ENCODE data around the gene AP1M1.

DNA sequence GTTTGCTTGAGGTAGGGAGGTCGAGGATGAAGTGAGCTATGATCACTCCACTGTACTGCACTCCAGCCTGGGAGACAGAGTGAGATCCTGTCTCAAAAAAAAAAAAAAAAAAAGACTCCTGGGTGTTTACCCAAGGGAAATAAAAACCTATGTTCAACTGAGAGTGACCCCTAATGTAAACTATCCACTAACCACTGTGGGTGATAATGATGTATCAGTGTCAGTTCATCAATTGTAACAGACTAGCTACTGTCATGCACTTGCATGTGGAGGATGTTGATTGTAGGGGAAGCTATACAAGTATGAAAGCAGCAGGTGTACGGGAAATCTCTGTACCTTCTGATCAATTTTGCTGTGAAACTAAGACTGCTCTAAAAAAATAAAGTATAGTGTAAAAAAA is 21.8 kb upstream of the AP1M1 start:
- TF ChIP-seq, protein P1, sequence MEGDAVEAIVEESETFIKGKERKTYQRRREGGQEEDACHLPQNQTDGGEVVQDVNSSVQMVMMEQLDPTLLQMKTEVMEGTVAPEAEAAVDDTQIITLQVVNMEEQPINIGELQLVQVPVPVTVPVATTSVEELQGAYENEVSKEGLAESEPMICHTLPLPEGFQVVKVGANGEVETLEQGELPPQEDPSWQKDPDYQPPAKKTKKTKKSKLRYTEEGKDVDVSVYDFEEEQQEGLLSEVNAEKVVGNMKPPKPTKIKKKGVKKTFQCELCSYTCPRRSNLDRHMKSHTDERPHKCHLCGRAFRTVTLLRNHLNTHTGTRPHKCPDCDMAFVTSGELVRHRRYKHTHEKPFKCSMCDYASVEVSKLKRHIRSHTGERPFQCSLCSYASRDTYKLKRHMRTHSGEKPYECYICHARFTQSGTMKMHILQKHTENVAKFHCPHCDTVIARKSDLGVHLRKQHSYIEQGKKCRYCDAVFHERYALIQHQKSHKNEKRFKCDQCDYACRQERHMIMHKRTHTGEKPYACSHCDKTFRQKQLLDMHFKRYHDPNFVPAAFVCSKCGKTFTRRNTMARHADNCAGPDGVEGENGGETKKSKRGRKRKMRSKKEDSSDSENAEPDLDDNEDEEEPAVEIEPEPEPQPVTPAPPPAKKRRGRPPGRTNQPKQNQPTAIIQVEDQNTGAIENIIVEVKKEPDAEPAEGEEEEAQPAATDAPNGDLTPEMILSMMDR (IDR thresholded peaks at IDR 0.05) = no peak
- no peak for TF ChIP-seq POLR2A (IDR thresholded peaks at IDR 0.05)

All from vagina (tissue), 2 donors.